NCI-H128 (cell line): ENCODE results near the gene CDON.
"Not testable (repeated sequence)": the region's sequence is repeated elsewhere in the genome, so short reads cannot be mapped to it uniquely, and the experiment has no call there.

Experiments used
- DNase-seq: peaks from one replicate; lab custom pipeline; 2025; ENCODE audit not compliant: unreplicated experiment; lab: John Stamatoyannopoulos, UW

Gene CDON

DNA sequence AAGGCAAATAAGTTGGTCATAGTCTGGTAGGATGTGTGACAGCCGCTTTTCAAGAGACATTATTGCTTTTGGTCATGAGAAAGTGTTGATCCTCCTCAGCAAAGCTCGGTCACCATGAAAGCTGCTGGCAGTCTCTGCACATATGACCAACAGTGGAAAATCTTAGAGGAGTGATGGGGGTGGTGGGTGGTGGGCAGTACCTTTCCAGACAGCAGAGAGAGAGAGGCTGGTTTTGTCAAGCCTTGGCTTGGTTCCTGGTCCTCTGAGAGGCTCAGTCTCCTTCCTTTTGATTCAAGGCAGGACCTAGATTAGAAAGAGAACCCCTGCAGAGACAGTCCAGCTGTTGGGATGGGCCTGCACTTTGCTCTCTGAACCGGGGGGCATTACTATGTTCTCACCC is 136.9 kb downstream of the CDON start:
- no peak for DNase-seq

DNA sequence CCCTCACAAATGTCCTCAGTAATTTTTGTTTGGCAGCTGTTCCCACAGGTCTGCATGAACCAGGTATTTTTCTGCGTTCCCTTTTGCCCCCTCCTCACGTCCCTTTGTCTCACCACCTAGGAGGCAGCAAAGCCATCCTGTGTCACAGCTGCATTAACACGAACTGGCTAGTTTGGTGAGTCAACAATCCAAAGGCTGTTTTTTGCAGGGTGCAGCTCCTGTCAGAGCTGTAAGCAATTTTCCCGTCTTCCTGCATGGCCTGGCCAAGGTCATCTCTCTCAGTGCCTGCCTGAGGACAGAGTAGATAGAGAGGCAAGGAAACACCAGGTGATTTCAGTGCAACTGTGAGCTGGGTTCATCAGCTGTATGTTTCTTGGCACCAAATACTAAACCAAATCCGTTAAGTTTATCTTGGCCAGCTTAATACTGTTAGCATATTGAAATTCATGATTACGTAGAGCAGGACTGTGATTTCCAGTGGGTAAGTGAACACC is 137.4 kb downstream of the CDON start:
- DNase-seq, result no peak

DNA sequence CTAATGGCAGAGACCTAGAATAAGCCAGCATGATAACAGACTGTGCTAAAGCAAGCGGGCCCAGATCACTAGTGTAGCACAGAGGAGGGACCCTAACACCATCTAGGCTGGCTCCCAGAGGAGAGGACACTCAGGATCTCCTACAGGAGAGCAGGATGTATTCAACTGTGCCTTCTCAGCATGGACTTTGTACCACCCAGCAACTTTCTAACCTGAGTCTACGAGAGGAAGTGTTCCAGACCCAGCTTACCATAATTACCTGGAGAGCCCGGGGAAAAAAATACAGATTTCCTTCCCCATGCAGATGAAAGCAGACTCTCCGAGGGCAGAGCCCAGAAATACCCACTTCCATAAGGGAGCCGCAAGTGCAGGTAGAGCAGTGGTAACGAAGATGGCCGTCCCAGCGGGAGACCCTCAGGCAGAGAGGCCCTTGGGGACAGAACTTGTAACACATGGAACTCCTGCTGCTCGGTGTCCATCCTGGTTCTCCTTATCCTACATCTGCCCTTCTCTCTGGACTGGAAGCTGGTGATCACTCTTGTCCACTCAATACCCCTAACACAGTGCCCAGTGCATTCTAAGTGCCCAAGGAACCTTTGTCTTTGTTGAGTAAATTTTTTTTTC is 138.2 kb downstream of the CDON start:
- no peak for DNase-seq

DNA sequence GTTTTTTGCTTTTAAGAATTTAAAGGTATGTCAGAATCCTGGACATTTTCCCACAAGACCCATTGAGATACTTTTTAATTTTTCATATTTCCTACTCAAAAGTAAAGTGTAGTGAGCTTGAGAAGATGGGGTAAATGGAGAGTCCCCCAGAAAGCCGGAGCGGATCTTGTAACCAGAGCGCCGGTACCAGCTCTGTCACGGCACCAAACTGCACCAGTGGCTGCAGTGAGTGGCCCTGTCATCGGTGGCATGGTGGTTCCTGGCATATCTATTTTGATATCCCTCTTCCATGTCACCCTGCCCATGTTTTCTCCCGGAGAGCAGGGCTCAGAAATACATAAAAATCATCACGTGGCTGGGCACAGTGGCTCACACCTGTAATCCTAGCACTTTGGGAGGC is 139.0 kb downstream of the CDON start:
- DNase-seq, result no peak

DNA sequence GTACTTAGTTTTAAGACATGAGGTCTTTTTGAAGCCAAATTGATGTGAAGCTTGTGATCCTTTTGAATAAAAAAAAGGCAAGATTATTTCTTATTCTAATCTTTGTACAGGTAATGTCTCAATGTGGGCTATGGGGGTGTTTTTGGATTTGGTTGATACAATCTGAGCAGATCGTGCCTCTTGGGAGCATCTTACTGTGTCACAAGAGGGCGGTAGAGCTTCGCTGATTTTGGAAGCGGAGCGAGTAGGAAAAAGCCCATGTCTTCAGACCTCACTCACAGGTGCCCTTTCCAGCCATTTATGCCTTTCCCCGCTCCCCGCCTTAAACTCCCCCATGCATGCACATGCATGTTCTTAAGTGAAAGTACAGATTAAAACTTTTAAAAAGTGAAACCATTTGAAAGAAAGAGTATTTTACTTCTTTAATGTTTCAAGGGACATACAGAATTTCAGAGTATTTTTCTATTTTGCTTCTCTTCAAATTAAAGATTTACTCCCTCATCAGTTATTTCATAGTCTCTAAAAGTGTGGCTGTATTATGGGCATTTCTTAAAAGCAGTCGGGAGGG is 139.6 kb downstream of the CDON start:
- peak; percentile 51 for DNase-seq

DNA sequence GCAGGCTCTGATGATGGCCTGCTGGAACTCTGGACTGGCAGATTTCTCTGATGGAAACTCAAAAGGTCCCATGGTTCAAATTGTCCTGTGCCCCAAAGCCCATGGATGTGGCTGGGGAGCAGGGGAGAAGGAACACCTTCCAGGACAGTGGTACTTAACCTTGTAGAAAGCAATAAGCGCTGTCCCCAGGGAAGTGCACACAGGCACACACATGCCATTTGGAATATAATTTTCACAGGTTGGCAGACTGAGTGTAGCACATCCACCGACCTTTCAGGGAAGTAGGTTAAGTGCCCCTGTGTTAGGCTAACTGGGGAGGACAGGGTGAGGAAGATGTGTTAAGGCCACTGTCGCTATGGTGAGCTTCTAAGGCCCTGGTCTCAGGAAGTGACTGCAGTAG is 140.5 kb downstream of the CDON start:
- DNase-seq, result no peak

DNA sequence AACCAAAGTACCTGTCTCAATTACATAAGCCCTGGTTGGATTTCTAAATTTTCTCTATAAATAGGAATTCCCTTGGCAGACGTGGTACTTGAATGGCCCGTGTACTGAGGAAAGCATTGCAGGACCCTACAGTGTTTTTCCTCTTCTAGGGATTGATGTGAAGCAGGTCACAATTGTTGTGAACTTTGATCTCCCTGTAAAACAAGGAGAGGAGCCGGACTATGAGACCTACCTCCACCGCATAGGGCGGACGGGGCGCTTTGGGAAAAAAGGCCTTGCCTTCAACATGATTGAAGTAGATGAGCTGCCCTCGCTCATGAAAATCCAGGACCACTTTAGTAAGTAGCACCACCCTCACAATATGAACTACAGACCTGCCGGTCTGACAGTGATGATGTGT is 141.6 kb downstream of the CDON start:
- no peak for DNase-seq

DNA sequence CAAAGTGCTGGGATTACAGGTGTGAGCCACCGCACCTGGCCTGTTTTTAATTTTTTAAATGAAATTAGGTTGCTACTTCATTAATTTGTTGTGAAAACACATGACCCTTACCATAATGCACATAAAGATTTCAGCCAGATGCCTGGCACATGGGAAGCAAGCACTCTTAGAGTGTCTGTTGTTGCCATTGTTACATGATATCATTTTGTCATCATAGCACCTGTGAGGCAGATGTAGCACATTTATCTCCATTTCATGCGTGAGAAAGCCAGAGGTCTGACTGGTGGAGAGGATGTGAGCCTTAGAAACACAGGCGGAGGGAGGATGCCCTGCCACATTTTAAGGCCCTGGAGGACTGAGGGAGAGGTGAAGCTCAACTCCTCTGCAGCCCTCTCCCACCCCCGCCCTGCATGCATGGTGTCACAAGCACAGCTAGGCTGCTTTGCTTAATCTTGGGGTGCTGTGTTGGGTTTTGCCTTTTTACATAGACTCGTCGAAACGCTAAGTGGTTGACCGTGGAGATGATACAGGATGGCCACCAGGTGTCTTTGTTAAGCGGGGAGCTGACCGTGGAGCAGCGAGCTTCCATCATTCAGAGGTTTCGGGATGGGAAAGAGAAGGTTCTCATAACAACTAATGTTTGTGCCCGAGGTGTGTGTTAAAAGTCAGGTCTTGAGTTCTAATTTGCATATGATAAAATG is 144.4 kb downstream of the CDON start:
- no peak for DNase-seq

DNA sequence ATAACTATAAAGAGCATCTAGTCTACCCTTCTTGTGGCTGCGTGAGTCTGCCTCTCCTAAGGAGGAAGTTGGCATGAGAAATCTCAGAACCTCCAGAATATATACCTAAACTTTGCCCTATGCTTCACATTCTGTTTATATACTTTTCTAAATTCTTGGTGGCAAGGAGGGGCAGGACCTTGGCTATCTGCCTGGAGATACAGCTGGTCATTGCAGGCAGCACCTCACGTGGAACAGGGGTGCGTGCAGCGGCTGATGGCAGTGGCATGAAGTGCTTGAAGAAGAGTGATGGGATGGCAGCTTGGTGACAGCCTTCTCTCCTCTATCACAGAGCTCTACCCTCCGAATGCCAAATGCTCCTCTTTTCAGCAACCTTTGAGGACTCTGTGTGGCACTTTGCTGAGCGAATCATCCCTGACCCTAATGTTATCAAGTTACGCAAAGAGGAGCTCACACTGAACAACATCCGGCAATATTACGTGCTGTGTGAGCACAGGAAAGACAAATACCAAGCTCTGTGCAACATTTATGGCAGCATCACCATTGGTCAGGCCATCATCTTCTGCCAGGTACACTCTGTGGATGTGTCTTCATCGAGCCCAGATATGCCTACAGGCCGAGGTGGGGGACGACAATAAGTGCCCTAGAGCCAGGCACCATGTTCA is 145.9 kb downstream of the CDON start:
- no peak for DNase-seq

DNA sequence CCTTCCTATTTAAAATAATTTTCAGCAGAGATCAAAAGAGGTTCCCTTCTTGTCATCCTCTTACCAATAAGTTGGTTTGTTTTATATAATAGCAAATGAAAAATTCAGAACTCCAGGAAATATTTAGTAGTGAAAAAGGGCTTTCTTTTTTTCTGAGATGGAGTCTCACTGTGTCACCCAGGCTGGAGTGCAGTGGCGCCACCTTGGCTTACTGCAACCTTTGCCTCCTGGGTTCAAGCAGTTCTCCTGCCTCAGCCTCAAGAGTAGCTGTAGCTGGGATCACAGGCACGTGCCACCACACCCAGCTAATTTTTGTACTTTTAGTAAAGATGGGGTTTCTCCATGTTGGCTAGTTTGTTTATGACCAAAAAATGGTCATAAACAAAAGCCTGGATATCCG is 148.1 kb downstream of the CDON start:
- not testable (repeated sequence) for DNase-seq

DNA sequence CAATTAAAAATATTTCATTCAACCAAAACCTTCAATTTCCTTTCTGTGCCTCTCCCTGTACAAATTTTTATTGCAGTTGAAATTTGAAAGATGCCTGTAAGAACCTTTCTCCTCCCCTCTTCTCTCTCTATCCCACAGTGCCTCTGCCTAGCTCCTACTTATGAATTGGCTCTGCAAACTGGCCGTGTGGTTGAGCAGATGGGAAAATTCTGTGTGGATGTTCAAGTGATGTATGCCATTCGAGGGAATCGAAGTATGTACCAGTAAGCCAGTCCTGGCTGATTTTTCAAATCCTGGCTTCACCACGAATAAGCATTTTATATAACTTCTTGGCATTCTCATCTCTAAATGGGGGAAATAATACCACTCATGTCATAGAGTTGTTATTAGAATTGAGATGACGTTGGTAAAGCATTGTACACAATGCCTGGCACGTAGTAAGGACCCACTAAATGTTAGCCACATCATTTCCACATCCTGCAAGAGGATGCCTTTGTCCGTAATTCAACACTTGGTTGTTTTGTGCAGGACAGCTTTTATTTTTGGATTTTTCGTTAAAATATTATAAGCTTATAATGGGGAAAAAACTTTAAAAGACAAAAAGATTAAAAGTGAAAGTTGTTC is 152.3 kb downstream of the CDON start:
- no peak for DNase-seq
